Measurements from ENCODE around the gene DPYD. TPM values are rescaled to one million over a fixed set of nuclear protein-coding genes. Genes with fewer than 3 reads are reported as not detected.

DPYD gene
- total RNA-seq, 1 donor from 2014 or later = 5.9 TPM

- Mint-ChIP-seq H3K4me3 (no peak overlapping the region), H3K27ac (ENCODE audit: unreplicated experiment) (no peak overlapping the region), H3K4me1 (peaks cover 4% of the 10 kb centered on the region), H3K36me3 (ENCODE audit: low read depth) (peaks cover under 1% of the 10 kb centered on the region), H3K27me3 (ENCODE audit: low read depth) (peaks cover 76% of the 10 kb centered on the region), H3K9me3 (peaks cover 3% of the 10 kb centered on the region)
- no peak for TF ChIP-seq CTCF (conservative IDR thresholded peaks at IDR 0.05)
- no peak for DNase-seq (ENCODE audit: low read depth, low spot score)
Observed at GRCh38 chr1:97412737-97413136, 508.1 kb downstream of the DPYD start.

- peaks cover 4% of the 10 kb centered on the region for H3K4me1 Mint-ChIP-seq
- H3K27me3 Mint-ChIP-seq (ENCODE audit: low read depth) = peaks cover 75% of the 10 kb centered on the region
- peaks cover 2% of the 10 kb centered on the region for H3K36me3 Mint-ChIP-seq (ENCODE audit: low read depth)
- H3K27ac Mint-ChIP-seq (ENCODE audit: unreplicated experiment) = no peak overlapping the region
- no peak for TF ChIP-seq CTCF (conservative IDR thresholded peaks at IDR 0.05)
- H3K9me3 Mint-ChIP-seq = peaks cover 6% of the 10 kb centered on the region
- DNase-seq (ENCODE audit: low read depth, low spot score) = no peak
- H3K4me3 Mint-ChIP-seq = no peak overlapping the region
Observed at GRCh38 chr1:97412166-97412565, 508.7 kb downstream of the DPYD start.

GRCh38 chr1:97396463-97396862, 524.4 kb downstream of the DPYD start:
- H3K27me3 Mint-ChIP-seq (ENCODE audit: low read depth) = no peaks in the 10 kb centered on the region
- no peak for TF ChIP-seq CTCF (conservative IDR thresholded peaks at IDR 0.05)
- no peak overlapping the region for H3K27ac Mint-ChIP-seq (ENCODE audit: unreplicated experiment)
- no peaks in the 10 kb centered on the region for H3K4me1 Mint-ChIP-seq
- H3K9me3 Mint-ChIP-seq = no peaks in the 10 kb centered on the region
- H3K4me3 Mint-ChIP-seq = no peak overlapping the region
- H3K36me3 Mint-ChIP-seq (ENCODE audit: low read depth) = no peaks in the 10 kb centered on the region
- no peak for DNase-seq (ENCODE audit: low read depth, low spot score)

- no peak overlapping the region for H3K27ac Mint-ChIP-seq (ENCODE audit: unreplicated experiment)
- peaks cover 7% of the 10 kb centered on the region for H3K4me1 Mint-ChIP-seq
- H3K27me3 Mint-ChIP-seq (ENCODE audit: low read depth) = peaks cover 4% of the 10 kb centered on the region
- no peak overlapping the region for H3K4me3 Mint-ChIP-seq
- no peak for TF ChIP-seq CTCF (conservative IDR thresholded peaks at IDR 0.05)
- no peak for DNase-seq (ENCODE audit: low read depth, low spot score)
- no peaks in the 10 kb centered on the region for H3K9me3 Mint-ChIP-seq
- H3K36me3 Mint-ChIP-seq (ENCODE audit: low read depth) = no peaks in the 10 kb centered on the region
Observed at GRCh38 chr1:97392701-97393100, 528.1 kb downstream of the DPYD start.

- H3K4me3 Mint-ChIP-seq = no peak overlapping the region
- peaks cover 11% of the 10 kb centered on the region for H3K4me1 Mint-ChIP-seq
- DNase-seq (ENCODE audit: low read depth, low spot score) = no peak
- no peaks in the 10 kb centered on the region for H3K27me3 Mint-ChIP-seq (ENCODE audit: low read depth)
- H3K36me3 Mint-ChIP-seq (ENCODE audit: low read depth) = no peaks in the 10 kb centered on the region
- H3K27ac Mint-ChIP-seq (ENCODE audit: unreplicated experiment) = no peak overlapping the region
- peaks cover 3% of the 10 kb centered on the region for H3K9me3 Mint-ChIP-seq
- no peak for TF ChIP-seq CTCF (conservative IDR thresholded peaks at IDR 0.05)
Observed at GRCh38 chr1:97385536-97386277, 535.1 kb downstream of the DPYD start.
